Measurements from ENCODE around the gene CMC4. TPM values are rescaled to one million over a fixed set of nuclear protein-coding genes. Genes with fewer than 3 reads are reported as not detected.

The CMC4 gene
- total and polyA plus RNA-seq, 9 of the 15 experiments (the other 6 are each of a cell fraction or from before 2014, with no cell fraction given): 3.5 to 16.9 (median 8.2) TPM

GRCh38 chrX:155112171-155112570, 41.2 kb upstream of the CMC4 start:
- BruUV-seq (replicated peaks): no TSS peak
- FAIRE-seq (no peak), DNase-seq (ENCODE audit: extremely low read depth in 1 of 4, low spot score in 3 of 4) (no peak), ATAC-seq (no peak)
- TF ChIP-seq HIVEP1 (CRISPR knock-in tag; IDR thresholded peaks at IDR 0.05): no peak
- TF ChIP-seq CEBPG (CRISPR knock-in tag; IDR thresholded peaks at IDR 0.05): no peak
- TF ChIP-seq CEBPG (tag; conservative IDR thresholded peaks at IDR 0.05 in 1 of 2, IDR thresholded peaks at IDR 0.05 in 1 of 2): peak in 1 of 2 experiments; percentile 71; a peak in 2 of 4 replicates
- in situ Hi-C loops (cut with MboI): no loop called here
- H3K79me2 ChIP-seq (ENCODE audit: control insufficient read depth, insufficient read depth, low read length): no peaks in the 10 kb centered on the region
- no peak overlapping the region for H2AFZ ChIP-seq (ENCODE audit: low read depth, low read length)
- no peak overlapping the region for H3K9ac ChIP-seq (ENCODE audit: insufficient read depth in 1 of 2, low read depth in 2 of 2, low read length in 2 of 2)
- no peaks in the 10 kb centered on the region; the same call in 1 of the 2 replicates for H3K9me3 ChIP-seq (replicated peaks; ENCODE audit: control insufficient read depth, insufficient read depth, low read depth, low read length)
- POLR2A ChIA-PET: no interaction called here
- no peaks in the 10 kb centered on the region for H4K20me1 ChIP-seq (replicated peaks; ENCODE audit: control insufficient read depth, insufficient read depth, low read length)
- no peak overlapping the region for H3K4me2 ChIP-seq (ENCODE audit: insufficient read depth, low read length)
- no peaks in the 10 kb centered on the region for H3K27me3 ChIP-seq (ENCODE audit: control insufficient read depth in 2 of 2, insufficient read depth in 2 of 2, low read length in 2 of 2)
- CTCF ChIA-PET (ENCODE audit: low intra/inter-chr PET ratio): no interaction called here
- 96% methylated on average over 3 of the region's 3 CpGs for WGBS (ENCODE audit: insufficient coverage, low coverage, missing lambda C conversion rate)
- H3K27ac ChIP-seq (ENCODE audit: extremely low read depth, low read depth, low read length): no peak overlapping the region
- no peak overlapping the region for H3K4me3 ChIP-seq
- intact Hi-C loops (cut with micrococcal nuclease): no loop called here
- H3K4me1 ChIP-seq (replicated peaks in 1 of 2; ENCODE audit: control insufficient read depth in 2 of 2, insufficient read depth in 2 of 2, low read length in 2 of 2): no peaks in the 10 kb centered on the region
- peaks cover 16% of the 10 kb centered on the region; the same call in 2 of the 3 replicates for H3K36me3 ChIP-seq (ENCODE audit: control insufficient read depth, insufficient read depth, low read length)
- no peaks in the 10 kb centered on the region for H3K9me1 ChIP-seq (ENCODE audit: control insufficient read depth, insufficient read depth, low read length)

- Histone ChIP-seq H3K4me2 (ENCODE audit: insufficient read depth, low read length) (no peak overlapping the region), H2AFZ (ENCODE audit: low read depth, low read length) (no peak overlapping the region), H3K27me3 (ENCODE audit: control insufficient read depth in 2 of 2, insufficient read depth in 2 of 2, low read length in 2 of 2) (no peaks in the 10 kb centered on the region), H3K9me3 (replicated peaks; ENCODE audit: control insufficient read depth, insufficient read depth, low read depth, low read length) (no peaks in the 10 kb centered on the region), H3K9ac (ENCODE audit: insufficient read depth in 1 of 2, low read depth in 2 of 2, low read length in 2 of 2) (no peak overlapping the region), H3K9me1 (ENCODE audit: control insufficient read depth, insufficient read depth, low read length) (no peaks in the 10 kb centered on the region), H4K20me1 (replicated peaks; ENCODE audit: control insufficient read depth, insufficient read depth, low read length) (no peaks in the 10 kb centered on the region), H3K4me1 (replicated peaks in 1 of 2; ENCODE audit: control insufficient read depth in 2 of 2, insufficient read depth in 2 of 2, low read length in 2 of 2) (no peaks in the 10 kb centered on the region), H3K36me3 (ENCODE audit: control insufficient read depth, insufficient read depth, low read length) (peaks cover 18% of the 10 kb centered on the region; the same call in 2 of the 3 replicates), H3K79me2 (ENCODE audit: control insufficient read depth, insufficient read depth, low read length) (no peaks in the 10 kb centered on the region), H3K27ac (ENCODE audit: extremely low read depth, low read depth, low read length) (no peak overlapping the region), H3K4me3 (no peak overlapping the region)
- ATAC-seq: no peak
- FAIRE-seq: no peak
- intact Hi-C loops (cut with micrococcal nuclease) (no loop called here), in situ Hi-C loops (cut with MboI) (no loop called here)
- POLR2A ChIA-PET: no interaction called here
- no peak for DNase-seq (ENCODE audit: extremely low read depth in 1 of 4, low spot score in 3 of 4)
- CTCF ChIA-PET (ENCODE audit: low intra/inter-chr PET ratio): no interaction called here
- no peak for TF ChIP-seq ZKSCAN1 (IDR thresholded peaks at IDR 0.05; ENCODE audit: low read depth, low read length)
- no peak for TF ChIP-seq HDAC2 (IDR thresholded peaks at IDR 0.05)
- no peak for TF ChIP-seq ZNF175 (CRISPR knock-in tag; IDR thresholded peaks at IDR 0.05; ENCODE audit: low read depth)
- TF ChIP-seq ZNF212 (CRISPR knock-in tag; IDR thresholded peaks at IDR 0.05): no peak
- no peak for TF ChIP-seq PYGO2 (tag; IDR thresholded peaks at IDR 0.05)
- TF ChIP-seq E4F1 (CRISPR knock-in tag; IDR thresholded peaks at IDR 0.05; ENCODE audit: borderline replicate concordance): no peak
- TF ChIP-seq E2F1 (CRISPR knock-in tag; IDR thresholded peaks at IDR 0.05): no peak
- no TSS peak for BruUV-seq (replicated peaks)
Measured at GRCh38 chrX:155108427-155108826, 37.5 kb upstream of the CMC4 start.
